AG20443 (cell line): ENCODE results near the gene WWC1.
"Not testable (repeated sequence)": the region's sequence is repeated elsewhere in the genome, so short reads cannot be mapped to it uniquely, and the experiment has no call there.

Source experiments
- DNase-seq: peaks from one replicate; pipeline ENCODE4 v3.0.0; 2012; ENCODE audit warnings: low spot score, mixed read lengths

The WWC1 gene

DNA sequence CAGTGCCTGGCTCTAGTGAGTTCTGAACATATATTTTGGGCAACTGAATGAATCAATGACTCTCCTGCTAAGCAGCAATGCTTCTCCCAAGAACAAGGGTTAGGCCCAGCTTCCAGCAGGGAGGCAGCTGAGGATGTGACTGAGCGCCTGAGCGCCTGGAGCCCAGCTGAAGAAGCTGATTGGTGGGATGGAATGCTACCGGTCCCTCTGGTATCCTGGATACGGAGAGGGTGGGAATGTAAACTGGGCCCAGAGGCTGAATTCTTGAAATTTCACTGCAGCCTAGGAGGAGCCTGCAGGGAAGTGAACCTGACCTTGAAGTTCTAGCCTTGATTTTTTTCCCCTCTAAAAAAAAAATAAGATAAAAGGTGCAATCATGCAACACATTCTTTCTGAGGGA is 43.2 kb downstream of the WWC1 start:
- peak; percentile 89 for DNase-seq

DNA sequence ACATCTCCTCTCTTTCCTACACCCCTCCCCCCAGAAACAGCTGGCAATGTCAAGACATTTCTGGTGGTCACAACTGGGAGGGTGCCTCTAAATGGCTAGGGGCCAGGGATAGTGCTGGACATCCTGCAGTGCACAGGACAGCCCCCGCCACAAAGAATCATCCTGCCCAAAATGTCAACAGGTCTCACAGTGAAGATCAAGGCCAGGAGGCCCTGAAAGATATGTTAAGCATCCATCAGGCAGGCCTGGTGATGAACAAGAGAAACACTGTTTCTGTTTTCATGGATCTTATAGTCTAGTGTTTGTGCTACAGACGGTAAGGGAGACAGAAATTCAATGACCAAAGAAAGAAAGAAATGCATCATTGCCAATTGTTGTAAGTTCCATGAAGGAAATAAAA is 45.9 kb downstream of the WWC1 start:
- no peak for DNase-seq

DNA sequence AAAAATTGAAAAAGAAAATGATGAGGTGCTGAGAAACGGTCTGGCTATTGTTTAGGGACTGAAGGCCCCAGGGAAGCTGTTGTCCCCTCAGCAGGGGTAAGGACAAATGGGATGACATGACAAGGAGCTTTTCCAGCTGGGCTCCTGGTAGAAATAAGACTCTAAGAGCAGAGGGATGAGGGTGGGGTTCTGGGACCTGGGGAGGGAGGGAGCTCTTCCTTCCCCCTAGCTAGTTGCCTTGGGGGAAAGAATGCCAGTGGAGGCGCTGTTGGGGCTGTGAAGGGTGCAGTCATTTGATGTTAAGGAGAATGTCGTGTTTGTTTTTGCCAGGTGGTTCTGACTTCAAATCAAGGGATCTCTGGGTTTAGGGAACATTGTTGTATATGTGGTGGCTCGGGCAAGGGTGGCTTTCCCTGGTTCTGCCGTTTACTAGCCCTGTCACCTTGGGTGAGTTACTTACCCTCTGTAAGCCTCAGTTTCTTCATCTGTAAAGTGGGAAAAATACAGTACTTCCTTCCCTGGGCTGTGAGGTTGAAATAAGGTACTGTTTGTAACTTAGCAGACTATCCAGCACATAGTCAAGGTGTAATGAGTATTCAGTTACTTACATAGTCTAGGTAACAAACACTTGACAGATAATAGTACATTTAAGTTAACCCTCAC is 47.8 kb downstream of the WWC1 start:
- no peak for DNase-seq

DNA sequence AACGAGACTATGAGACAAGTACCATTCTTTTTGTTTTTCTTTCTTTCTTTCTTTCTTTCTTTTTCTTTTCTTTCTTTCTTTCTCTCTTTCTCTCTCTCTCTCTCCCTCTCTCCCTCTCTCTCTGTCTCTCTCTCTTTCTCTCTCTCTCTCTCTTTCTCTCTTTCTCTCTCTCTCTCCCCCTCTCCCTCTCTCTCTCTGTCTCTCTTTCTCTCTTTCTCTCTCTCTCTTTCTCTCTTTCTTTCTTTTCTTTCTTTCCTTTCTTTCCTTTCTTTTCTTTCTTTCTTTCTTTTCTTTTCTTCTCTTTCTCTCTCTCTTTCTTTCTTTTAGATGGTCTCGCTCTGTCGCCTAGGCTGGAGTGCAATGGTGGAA is 48.3 kb downstream of the WWC1 start:
- DNase-seq = not testable (repeated sequence)

DNA sequence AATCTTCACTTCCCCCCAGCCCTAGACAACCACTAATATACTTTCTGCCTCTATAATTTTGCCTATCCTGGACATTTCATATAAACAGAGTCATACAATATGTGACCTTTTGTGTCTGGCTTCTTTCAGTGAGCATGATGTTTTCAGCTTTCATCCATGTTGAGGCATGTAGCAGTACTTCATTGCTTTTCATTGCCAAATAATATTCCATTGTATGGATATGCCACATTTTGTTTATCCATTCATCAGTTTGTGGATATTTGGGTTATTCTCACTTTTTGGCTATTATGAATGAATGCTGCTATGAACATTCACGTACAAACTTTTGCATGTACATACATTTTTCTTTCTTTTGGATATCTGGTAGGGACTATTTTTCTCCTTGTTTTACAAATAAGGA is 49.0 kb downstream of the WWC1 start:
- DNase-seq = no peak

DNA sequence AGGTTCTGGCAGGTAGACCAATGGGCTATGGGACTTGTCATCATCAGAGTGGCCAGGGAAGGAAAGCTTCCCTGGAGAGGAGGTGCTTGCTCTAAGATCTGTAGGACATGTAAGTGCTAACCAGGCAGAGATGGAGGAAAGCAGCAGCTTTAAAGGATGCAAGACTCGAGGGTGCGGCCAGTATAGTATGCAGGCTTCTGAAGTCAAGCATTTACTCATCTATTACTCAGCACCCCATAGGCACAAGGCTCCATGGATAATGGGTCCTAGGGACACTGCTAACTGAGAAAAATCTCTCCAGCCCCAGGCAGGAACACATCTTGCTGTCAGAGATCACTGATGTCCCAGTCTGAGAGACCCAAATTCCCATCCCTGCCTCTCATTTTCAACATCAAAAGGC is 49.7 kb downstream of the WWC1 start:
- DNase-seq = no peak

DNA sequence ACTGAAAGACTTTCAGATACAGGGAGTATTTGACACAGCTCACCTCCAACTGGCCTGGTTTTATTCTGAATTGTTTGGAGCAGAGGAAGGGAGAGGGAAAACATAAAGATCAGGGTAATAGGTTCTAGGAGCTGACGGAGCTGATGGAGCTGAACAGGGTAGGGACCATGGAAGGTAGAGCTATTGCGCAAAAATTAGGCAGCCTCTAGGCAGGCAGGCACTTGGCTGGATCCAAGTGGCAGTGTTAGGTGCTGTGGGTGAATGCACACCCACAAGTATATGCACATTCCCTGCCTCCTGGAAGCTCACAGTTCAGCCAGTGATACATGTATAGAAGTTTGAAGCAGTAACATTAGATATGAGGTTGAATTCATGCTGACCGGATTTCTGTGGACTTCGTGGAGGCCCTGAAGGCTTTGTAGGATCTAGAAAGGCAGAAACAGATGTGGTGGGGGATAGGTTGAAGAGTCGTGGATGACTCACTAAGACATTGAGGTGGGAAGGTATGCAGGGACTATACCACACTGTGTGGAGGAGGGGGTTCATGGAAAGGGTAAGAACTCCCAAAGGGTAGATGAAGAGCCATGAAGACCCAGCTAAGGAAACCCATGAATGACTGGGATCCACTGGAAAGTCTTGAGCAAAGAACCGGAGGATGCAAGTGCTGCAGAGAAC is 50.8 kb downstream of the WWC1 start:
- no peak for DNase-seq

DNA sequence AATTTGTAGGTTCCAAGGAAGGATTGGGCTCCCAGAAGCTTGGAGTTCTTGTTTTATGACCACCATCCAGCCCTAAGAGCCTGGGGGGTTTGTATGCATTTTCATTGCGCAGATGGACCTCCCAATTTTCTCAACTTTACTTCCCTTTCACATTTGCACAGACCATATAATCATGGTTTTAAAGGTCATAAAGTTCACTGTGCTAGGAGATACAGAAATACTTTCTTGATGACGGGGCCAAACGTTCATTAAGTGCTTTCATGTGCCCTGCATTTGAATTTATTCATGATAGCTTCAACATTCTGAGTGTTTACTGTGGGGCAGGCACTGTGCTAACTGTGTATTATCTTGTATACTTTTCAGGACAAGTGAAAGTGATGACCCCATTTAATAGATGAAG is 51.5 kb downstream of the WWC1 start:
- DNase-seq = no peak

DNA sequence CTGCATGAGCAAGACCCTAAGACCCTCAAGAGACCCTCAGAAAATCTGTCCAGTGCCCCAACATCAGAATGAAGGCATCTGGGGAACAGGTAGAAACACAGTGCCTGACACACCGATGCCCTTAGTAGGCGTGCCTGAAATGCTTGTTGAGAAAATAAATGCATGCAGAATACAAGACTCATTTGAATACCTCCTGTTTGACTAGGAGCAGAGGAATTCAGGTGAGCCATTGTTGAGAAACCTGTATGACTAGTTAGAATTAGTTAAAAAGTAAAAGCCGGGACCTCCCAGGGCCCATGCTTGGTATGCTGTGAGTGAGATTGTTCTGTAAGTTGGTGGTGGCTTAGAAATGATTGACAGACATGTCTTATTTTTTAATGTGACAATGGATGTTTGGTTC is 55.0 kb downstream of the WWC1 start:
- no peak for DNase-seq

DNA sequence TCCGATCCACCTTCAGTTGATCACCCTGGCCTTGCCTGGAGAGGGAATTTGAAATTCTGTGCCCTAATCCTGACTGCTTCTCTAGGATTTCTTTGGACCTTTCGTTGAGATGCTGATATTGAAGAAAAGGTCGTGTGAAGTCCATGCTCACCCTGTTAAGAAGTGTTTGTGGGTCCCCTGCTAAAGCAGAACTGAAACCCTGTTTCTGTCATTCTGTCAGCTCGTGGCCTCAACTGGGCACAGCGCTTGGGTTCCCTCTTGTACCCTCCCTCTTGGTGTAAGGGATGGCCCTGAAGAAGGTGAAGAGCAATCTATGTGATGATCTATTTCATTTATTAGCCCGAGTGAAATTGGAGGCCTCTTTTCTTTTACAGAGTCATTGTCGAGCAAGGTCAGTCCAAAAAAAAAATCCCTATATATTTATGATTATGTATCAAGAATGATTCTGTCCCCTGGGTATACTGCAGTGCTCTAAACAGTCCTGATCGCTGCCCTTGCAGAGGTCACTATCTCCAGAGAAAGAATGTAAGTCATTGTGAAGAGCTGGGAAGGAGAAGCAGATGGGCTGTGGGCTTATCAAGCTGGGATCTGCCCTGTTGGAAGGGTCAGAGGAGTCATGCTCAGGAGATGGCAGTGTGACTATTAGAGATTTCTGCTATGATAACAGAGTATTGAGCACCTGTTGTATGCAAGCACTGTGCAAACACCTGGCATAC is 56.1 kb downstream of the WWC1 start:
- no peak for DNase-seq

DNA sequence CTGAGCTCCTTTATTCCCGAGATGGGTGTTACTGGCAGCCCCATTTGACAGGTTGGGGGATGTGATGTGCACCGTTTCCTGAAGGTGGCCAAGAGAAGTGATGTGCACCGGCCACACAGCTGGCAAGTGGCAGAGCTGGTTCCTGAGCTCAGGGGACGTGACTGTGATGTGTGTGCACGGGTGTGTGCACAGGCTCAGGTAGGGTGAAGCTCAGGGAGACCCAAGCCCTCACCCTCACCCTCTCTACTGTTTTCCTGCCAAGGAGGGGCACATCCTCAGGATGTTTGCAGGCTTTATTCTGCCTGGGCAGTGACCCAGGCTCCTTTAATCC is 56.6 kb downstream of the WWC1 start:
- no peak for DNase-seq

DNA sequence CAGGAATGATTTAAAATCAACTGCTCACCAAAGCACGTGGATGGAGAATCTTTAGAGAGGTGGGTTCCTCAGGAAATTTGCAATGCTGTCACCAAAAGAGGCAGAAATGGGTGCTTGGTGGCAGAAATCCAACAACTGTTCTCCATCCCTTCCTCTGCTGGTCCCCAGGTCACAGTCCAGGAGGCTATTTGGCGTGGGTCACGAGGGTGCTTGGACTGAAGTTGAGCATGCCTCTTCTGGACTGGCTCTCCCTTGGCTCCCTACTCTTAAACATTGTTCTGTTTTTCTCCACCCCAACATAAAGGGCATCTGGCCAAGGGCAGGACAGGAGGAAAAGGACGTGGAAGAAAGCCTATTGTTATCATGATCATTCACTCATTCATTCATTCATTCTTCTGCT is 58.9 kb downstream of the WWC1 start:
- DNase-seq = no peak

DNA sequence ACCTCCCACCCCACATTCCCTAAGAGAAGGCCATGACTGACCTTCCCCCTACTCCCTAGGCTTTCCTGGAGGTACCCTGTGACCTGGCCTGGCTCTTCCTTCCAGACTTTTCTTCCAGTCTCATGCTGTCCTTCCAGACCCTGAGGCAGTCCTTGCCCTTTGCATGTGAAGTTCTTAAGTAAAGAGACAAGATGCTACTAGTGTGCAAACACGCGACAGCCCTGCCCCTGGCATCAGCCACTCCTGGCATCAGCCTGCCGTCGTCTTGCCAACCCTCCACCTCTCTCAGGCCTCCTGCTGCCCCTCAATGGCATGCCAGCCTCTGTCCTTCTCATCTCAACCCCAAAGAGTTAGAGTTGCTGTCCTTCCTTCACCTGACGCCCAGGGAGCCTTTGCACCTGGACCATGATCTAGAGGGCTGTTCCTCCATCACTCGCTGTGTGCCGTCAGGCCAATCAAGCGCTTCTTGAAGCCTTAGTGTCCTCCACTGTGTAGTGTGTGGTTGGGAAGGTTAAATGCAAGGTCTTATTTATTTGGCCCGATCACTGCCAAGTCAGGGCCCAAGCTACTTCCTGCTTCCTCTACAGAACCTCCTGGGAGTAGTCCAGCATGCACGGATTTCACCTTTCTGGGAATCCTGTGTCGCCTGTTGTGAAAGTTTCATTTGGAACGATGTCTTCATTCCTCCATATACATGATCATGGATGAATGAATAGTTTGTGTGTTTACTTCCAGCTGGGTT is 61.9 kb downstream of the WWC1 start:
- no peak for DNase-seq

DNA sequence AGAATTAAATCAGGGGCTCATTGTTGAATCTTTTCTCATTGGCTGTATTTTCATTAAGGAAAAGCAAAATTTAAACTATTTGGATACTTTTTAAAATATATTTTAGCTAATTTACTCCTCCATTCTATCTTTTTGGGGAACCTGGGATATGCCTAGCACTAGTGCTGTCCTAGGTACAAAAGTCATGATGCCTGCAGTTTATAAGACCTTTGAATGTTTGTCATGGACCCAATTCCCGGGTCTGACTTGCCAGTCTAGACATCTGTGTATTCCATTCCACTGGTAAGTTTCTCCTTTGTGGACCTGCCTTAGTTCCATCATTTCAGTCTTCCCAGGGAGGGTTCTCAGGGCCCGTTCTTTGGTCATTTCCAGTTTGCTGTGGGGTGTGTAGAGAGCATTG is 63.0 kb downstream of the WWC1 start:
- no peak for DNase-seq

DNA sequence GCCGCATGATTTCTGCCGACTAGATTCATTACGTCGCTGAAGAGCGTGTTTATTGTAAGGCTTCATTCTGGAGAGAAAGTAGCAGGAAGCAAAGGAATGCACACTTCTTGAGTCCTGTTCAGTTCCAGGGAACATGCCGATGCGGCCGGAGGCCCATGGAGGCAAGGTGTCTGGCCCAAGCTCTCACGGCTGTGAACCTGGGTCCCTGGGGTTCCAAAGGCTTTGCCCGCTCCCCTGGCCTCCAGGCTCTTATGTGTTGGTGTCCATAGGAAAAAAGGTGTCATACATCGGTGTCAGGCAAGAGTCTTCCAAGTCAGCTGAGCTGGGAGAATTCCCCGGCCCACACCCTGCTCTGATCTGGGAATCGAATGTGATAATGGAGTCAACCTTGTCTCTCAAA is 64.7 kb downstream of the WWC1 start:
- DNase-seq = no peak

DNA sequence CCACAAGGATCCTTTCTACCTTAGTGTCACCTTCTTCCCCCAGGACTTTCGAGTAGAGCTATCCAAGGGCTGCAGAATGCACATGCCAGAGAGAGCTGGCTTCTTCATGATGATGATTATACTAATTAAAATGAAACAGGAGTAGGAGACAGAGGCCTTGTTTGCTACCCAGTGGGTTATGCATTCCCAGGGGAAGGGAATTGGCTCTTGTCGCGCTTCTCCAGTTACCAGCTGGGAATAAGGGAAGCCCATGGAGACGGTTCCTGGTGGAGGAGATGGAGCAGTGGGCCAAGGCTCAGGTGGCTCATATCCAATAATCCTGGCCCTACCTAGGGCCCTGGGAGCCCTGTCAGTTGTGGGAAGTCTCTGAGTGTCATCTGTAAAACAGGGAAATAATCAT is 65.1 kb downstream of the WWC1 start:
- no peak for DNase-seq

DNA sequence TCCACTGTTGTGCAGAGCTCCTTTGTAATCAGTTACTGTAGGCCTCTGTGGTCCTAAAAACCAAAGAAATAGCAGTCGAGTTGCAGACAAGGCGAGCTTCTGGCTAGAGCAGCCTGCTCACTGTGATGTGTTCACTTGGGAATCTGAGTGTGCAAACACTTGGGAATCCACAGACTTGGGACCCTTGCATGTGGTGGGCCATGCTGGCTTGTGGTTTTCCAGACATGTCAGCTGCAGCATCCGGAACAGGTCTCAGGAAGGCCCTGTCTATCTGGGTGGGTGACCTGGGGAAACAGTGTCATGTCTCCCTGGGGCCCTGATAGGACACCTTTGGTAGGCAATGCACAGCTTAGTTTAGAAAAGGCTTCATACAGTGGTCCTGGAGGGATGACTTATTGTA is 66.4 kb downstream of the WWC1 start:
- no peak for DNase-seq

DNA sequence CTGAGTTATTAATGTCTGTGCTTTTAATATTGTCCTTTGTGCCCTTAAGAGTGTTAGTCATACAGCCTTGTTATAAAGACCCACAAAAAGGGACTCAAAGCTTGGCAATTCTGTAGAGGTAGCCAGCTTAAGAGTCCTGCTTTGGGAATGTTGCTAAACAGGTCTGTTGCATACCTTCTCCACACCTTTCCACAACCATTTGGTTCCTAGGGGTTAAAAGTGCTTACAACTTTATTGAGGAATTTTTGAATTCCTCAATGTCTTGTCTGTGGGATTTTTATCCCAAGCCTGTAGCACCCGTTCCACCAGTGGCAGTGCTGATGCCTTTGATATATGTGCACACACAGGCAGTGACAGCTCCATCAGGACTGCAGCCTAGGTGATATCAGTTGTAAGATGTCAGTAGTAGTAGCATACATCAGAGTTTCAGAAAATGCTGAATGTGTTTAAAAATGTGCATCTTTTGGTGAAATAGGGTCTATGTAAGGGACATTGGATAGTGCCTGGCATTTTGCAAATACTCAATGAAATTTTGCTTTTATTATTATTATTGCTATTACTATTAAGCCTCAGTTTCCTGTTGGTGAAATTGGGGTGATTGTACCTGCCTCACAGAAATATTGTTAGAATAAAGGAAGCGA is 68.5 kb downstream of the WWC1 start:
- no peak for DNase-seq

DNA sequence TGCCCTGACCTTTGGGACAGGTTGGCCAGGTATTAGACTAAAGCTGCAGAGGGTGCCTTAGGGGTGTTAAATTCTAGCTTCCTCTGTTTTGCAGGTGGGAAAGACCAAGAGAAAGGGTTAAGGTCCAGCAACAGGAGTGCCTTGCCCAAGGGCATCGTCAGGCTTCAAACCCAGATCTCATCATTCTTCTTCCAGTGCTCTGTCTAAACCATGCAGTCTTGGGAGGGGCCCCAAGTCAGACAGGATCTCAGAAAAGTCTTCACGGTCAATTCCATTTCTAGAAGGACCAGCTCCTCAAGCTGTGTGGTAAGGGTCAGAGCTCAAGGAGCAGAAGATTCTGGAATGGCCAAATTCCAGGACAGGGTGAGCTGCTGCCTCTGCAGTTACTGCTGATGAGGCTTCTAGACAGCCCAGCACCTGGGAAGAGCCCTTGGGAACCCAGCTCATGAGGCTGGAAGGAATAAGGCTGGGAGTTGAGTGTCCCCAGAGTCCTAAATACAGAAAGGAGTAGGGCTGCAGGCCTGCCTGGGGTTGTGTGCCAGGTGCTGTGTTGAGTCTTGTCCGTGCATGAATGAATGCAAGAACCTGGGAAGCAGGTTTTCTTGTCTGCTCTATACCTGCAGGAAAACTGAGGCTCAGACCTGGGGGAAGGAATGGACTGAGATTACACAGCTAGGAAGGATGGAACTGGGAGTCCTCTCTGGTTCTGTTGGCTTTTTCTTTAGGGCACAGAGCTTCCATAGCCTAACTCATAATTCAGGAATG is 69.3 kb downstream of the WWC1 start:
- DNase-seq = no peak

DNA sequence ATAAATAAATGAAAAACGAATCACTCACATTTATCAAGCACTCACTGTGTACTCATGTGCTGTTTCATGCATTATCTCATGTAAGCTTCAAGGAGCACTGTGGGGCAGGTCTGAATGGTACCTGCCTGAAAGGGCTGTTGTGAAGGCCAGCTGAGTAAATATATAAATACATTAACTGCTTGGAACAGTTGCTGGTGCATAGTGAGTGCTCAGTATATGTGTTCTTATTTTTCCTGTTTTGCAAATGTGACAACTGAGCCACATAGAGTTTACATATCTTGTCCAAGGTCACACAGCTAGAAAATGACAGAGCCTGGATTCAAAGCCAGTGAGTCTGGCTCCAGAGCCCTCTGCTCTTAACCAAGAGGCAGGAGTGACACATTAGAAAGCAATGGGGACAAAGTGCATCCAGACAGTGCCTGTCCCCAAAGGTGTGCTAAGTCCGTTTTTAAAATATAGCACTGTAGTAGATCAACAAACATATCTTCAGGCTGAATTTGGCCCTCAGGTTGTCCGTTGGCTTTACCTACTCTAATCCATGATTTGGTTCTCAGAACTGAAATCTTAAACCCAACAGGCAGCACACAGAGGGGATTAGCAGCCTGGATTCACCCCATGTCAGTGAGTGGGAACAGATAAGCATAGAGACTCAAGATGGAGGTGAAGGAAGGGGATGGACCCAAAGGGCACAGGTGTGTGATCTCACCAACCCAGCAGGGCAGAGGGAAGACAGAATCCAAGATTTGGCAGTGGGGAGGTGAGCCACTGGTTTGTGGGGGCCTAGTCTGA is 70.8 kb downstream of the WWC1 start:
- no peak for DNase-seq

DNA sequence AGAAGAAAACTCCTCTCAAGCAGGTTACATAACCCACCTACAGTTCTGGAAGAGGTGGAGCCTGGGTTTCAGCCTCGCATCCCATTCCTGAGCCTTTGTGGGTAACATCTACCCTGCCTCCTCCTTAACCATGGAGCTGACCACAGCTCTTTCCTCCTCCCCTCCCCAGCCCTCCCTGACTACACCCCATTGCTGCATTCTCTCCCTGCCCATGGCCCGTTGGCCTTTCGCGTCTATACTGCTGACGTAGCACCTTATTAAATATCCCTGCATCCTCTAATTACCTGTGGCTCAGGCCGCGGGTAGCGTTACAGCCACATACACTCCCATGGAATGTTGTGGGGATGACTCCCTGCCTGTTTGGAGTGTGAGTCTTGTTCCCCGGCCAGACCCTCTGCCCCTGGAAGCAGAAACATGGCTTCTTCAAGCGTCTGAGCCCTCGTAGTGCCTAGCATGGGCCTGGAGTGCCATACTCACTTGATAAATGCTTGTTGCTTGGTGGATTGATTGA is 72.8 kb downstream of the WWC1 start:
- peak; percentile 32 for DNase-seq
